NOMO-1 treated with DMSO at 0.1 percent for 48 hours (cell line): ENCODE measurements around the gene CPLX1.
A peak's percentile ranks its signal among the peaks of the same experiment; 100 is the strongest.
"Not testable (repeated sequence)": the region's sequence is repeated elsewhere in the genome, so short reads cannot be mapped to it uniquely, and the experiment has no call there.

Experiments
- DNase-seq: peaks from one replicate; lab custom pipeline; 2025; ENCODE audit not compliant: unreplicated experiment; lab: John Stamatoyannopoulos, UW

Gene CPLX1

DNA sequence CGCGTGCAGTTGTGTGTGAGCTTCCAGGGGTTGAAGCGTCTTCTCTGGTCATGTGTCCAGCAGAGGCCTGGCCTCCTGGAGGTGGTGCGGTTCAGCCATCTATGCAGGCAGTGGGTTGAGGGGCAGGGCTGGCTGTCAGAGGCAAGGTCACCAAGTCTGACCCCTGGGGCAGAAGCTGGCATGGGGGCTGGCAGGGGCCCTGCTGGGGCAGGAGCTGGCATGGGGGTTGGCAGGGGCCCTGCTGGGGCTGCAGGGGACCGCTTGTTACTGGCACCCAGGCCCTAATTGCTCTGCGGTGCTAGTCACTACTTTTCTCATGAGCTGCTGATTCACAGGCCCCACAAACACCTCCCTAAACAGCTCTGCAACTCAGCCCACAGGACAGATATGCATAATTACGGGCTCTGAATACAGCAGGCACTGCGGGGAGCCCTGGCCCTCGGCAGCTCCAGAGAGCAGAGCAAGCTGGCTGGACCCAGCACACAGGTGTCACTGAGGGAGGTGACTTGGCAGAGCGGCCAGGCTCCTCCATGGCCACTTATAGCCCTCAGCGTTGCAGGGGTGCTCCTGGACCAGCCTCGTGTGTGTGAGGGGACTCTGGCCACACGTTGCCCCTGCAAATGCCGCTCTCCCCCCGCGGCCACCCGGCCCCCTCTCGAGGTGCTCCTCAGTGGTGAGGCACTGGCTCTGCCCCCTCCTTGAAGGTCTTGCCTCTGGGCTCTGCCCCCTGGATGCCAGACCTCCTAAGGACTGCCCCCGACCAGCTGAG is 32.7 kb downstream of the CPLX1 start:
- no peak for DNase-seq

GRCh38 chr4:792626-793092 is 33.3 kb downstream of the CPLX1 start:
- DNase-seq = no peak

DNA sequence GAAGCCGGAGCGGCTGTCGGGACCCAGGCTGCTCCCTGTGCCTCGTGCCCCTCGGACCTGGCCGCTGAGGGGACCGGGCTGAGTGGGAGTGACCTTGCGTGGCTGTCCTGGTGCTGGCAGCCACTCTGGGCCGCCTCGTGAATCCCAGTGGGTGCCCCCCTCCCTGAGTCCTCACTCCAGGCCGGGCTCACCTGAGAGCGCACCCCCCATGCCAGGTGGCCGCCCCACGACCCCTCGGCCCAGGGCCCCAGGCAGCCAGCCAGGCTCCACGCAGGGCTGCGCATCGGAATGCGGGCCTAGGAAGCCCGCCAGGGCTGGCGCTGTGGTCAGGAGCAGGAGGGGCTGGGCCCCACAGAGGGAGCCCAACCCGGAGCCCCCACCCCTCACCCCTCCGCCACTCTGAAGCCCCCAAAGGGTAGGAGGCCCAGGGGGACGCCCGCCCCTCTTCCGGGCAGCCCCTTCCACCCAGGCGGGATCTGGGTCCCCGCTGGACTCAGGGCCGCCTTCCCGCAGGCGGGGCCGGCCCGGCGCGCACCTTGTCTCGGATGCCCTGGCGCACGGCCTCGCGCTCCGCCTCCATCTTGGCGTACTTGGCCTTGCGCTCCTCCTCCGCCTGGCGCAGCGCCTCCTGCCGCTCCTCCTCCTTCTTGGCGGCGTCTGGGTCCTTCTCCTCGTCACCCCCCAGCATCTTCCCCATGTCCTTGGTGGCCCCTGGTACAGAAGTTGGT is 33.9 kb downstream of the CPLX1 start:
- peak; percentile 14 for DNase-seq

DNA sequence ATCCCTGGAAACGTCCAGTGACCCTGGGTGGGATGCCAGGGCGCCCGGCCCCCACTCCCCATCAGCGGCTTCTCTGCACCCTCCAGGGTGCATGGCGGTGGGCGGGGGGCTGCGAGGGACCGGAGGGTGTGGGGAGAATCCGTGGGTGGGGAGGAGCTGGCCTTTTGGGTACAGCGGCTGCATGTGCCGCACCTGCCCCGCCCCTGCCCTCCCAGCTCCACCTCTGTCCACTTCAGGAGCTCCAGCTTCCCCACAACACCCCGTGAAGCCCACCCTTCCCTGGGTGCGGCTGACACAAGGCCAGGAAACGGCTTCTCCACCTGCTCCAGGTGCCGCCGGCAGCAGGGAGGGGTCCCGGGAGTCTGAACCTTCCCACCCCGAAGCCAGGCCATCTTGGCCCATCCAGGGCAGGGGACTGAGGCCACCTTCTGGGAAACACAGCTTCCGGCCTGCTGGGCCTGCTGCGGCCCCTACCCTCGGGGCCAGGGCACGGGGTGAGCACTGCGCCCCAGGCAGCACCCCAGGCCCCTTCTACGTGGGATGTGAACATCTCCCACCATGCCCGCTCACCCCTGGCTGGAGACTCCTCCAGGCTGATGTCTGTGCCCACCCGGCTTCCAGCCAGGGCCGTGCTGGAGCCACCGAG is 34.6 kb downstream of the CPLX1 start:
- DNase-seq = no peak

GRCh38 chr4:790466-790820 is 35.5 kb downstream of the CPLX1 start:
- DNase-seq = no peak

GRCh38 chr4:789571-790465 is 36.1 kb downstream of the CPLX1 start:
- DNase-seq = no peak

DNA sequence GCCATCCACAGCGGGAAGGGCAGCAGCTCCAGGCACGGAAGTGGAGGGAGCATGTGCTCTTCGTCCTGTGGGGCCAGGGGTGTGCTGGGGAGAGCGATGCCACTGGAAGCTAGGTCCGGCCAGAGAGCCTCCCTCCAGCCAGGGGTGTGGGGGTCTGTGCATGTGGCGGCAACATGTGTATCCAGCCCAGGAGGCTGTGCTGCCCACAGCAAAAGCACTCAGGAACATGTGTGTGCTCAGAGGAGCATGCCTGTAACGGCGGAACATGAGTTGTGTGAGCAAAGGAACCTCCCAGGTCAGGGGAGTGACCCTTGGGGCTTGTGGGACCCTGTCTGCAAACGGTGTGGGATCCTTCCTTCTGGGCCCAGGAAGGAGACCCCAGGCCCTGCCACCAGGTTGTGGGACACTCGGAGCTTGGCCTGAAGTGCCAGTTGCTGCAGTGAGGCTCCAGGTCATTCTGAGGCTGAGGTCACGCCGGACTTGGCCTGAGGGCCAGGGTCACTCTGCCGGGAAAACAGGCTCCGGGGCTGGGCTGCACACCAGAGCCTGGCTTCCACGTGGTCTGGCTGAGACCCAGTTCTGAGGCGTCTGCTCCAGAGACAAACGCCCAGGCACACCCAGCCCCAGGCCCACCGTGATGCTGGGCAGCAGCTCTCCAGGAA is 37.2 kb downstream of the CPLX1 start:
- no peak for DNase-seq

GRCh38 chr4:788006-788635 is 37.8 kb downstream of the CPLX1 start:
- no peak for DNase-seq

- DNase-seq = no peak
These were observed 38.4 kb downstream of the CPLX1 start for GRCh38 chr4:787561-787981.

DNA sequence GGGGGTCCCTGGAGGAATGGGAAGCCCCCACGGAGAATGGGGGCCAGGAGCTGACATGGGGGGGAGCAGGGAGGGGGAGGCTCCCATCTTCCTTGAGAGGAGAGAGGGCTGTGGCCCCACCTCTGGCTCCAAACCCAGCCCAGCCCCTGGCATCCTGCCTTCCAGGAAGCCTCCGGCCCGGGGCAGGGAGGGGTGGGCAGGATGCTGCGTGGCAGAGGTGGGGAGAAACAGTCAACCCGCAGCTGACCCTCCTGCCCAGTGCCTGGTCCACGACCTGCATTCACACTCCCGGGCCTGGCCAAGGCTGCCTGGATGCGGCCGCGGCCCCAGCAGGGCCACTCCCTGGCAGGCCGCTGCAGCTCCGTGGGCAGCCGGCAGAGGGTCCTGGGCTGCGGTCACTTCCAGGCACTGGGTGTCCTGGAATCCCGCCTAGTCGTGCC is 39.0 kb downstream of the CPLX1 start:
- no peak for DNase-seq

GRCh38 chr4:786074-786741 is 39.7 kb downstream of the CPLX1 start:
- no peak for DNase-seq

DNA sequence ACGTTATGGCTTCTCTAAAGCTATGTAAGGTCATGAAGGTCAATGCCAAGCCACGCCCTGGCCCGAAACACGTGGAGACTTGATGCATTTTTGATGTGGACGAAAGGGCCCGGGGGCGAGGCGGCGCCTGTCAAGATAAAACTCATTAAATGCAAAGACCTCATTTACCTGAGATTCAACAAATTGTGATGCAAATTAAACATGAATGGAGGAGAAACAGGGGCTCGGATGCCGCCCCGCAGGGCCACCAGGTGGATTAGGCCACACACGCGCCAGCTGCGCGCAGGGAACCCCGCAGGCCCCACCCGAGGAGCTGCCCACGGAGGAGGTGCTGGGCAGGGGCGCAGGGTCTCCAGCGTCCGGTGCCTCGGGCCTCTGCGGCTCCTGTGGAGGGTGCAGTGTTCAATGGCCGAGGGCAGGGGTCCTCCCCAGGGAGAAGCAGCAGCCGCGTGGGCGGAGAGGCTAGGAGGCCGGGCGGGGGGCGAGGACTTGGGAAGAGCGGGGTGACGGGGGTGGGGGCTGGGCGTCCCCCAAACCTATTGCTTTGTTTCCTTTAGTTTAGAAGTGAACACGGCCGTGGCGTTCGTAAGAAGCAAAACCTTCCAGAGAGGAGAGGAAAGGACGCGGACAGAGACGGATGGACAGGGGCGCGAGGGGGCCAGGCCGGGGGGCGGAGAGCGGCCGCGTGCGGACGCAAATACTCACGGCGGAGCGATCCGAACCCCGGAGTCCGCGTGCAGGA is 40.4 kb downstream of the CPLX1 start:
- DNase-seq = no peak

DNA sequence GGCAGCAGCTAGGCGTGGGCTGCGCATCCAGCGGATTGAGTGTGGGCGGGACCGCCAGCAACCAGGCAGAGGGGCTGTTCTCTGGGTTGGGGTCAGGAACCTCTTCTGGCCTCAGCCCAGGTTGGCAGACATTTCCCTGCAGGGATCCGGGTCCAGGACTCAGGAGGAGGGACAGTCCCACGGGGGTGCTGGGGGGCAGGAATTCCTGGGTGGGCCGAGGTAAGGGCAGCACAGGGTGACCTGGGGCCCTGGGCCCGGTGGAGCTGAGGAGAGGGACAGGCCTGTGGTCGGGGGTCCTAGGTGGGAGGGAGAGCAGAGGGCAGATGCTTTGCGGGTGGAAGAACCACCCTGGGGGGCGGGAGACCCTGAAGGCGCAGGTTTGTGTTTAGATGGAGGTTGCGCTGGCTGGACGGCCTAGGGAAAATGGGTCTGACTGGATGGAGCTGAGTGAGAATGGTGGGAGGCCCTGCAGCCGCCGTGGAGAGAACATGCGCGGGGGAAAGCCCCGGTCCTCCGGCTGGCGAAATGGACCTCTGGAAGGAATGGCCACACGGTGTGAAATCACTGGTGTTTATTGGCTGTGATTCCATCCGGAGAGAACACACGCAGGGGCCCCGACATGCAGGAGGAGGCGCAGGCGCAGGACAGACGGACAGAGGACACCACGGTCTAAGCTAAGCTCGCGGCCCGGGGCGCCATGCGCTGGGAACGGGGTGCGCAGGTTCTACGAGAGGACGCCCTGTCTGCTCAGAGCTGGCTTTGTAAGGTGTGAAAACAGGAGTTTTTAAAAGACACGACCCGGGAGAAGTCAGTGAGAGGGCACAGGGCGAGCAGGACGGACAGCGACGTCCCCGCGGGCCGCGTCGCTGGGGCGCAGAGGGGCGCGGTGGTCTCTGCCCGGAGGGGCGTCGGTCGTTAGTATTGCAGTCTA is 41.3 kb downstream of the CPLX1 start:
- no peak for DNase-seq

DNA sequence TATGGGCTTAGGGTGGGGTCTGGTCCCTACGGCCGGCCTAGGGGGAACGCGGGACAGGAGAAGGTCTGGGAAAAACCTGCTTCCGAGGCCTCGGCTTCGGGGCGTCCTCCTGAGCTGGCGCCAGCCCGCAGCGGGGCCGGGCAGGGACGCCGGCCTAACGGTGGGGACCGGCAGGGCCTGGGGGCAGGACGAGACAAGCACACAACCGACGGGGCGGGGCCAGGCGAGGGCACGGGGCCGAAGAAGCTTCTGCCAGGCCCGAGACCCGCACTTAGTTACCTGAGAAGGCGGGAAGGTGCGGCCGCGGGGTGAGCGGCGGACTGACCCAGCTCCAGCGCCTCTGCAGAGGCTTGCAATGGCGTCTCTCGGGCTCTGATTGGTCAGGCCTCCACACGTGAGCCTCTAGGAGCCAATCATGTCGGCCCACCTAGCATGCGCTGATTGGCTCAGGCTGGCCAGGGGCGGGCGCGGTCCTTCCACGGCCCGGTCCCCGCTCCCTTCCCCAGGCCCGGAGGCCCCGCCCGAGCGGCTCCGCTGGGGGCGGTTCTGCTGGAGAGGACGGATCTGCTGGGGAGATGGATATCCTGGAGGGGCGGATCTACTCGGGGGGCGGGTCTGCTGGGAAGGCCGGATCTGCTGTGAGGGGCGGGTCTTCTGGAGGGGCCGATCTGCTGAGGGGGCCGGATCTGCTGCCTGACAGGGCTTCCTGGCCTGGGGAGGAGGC is 44.3 kb downstream of the CPLX1 start:
- DNase-seq = peak; percentile 96

DNA sequence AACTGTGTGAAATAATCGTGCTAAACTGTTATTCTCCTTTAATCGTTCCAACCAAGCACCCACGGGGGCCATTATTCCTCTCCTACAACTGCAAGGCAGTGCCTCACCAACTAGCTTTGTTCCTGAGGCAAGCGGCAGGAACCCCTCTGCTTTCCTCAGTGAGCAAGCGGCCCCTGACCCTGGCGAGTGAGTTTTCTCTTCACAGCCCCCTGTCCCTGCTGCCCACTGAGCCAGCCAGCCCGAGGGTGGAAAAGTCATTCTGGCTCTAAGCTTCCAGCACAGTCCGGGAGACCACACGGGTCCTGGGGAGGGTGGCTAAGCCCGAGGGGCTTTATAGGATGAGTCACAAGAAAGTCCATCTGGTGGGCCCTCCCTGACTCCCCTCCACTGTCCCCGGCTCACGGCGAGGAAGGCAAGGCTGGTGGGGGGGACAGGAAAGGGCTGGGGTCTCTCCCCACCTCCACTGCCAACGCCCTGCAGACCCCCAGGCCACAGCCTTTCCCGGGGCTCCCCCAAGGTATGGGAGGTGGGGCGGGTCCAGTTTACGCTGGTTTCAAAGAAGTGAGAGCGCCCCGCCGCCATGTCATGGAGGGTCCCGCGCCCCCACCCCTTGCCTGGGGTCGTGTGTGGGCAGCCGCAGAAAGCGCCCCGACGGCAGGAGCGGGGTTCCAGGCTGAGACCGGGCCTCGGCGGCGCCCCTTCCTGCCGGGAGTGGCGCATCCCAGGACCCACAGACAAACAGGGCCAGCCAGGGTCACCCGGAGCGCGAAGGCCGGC is 45.0 kb downstream of the CPLX1 start:
- no peak for DNase-seq

DNA sequence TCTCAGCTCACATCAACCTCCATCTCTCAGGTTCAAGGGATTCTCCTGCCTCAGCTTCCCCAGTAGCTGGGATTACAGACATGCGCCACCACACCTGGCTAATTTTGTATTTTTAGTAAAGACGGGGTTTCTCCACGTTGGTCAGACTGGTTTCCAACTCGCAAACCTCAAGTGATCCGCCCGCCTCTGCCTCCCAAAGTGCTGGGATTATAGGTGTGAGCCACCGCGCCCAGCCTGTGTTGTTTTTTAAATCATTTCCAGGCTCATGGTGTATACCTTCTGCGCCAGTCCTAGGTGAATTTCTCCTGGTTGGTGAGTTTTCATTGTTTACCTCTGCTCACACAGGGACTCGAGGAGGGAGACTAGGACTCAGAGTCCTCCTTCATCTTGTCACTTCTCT is 45.7 kb downstream of the CPLX1 start:
- not testable (repeated sequence) for DNase-seq
